Measurements from ENCODE around the gene SMAD6.
A peak's percentile ranks its signal among the peaks of the same experiment; 100 is the strongest.
"Not testable (repeated sequence)": the region's sequence is repeated elsewhere in the genome, so short reads cannot be mapped to it uniquely, and the experiment has no call there.

Gene SMAD6

GRCh38 chr15:66680502-66680901, 21.5 kb upstream of the SMAD6 start:
- no peak overlapping the region for H3K4me3 ChIP-seq (ENCODE audit: low read depth, low read length)
- no peak for TF ChIP-seq CTCF (IDR thresholded peaks at IDR 0.05; ENCODE audit: insufficient read depth, low read depth, low read length, missing control alignments)
- no peak for DNase-seq (ENCODE audit: low read depth)

GRCh38 chr15:66681395-66681794, 20.6 kb upstream of the SMAD6 start:
- H3K4me3 ChIP-seq (ENCODE audit: low read depth, low read length), result no peak overlapping the region

GRCh38 chr15:66682246-66682645, 19.8 kb upstream of the SMAD6 start:
- TF ChIP-seq CTCF (IDR thresholded peaks at IDR 0.05; ENCODE audit: insufficient read depth, low read depth, low read length, missing control alignments), result no peak
- no peak for DNase-seq (ENCODE audit: low read depth)
- no peak overlapping the region for H3K4me3 ChIP-seq (ENCODE audit: low read depth, low read length)

More at GRCh38 chr15:66681395-66681794, 20.6 kb upstream of the SMAD6 start:
- no peak for DNase-seq (ENCODE audit: low read depth)
- TF ChIP-seq CTCF (IDR thresholded peaks at IDR 0.05; ENCODE audit: insufficient read depth, low read depth, low read length, missing control alignments), result no peak

- H3K4me3 ChIP-seq (ENCODE audit: low read depth, low read length), result no peak overlapping the region
- TF ChIP-seq CTCF (IDR thresholded peaks at IDR 0.05; ENCODE audit: insufficient read depth, low read depth, low read length, missing control alignments), result no peak
- DNase-seq (ENCODE audit: low read depth), result peak; percentile 24
Observed at GRCh38 chr15:66682865-66683264, 19.2 kb upstream of the SMAD6 start.

- DNase-seq (ENCODE audit: low read depth), result no peak
- no peak overlapping the region for H3K4me3 ChIP-seq (ENCODE audit: low read depth, low read length)
- no peak for TF ChIP-seq CTCF (IDR thresholded peaks at IDR 0.05; ENCODE audit: insufficient read depth, low read depth, low read length, missing control alignments)
Observed at GRCh38 chr15:66684136-66684681, 17.8 kb upstream of the SMAD6 start.

GRCh38 chr15:66685638-66686150, 16.3 kb upstream of the SMAD6 start:
- TF ChIP-seq CTCF (IDR thresholded peaks at IDR 0.05; ENCODE audit: insufficient read depth, low read depth, low read length, missing control alignments), result no peak
- H3K4me3 ChIP-seq (ENCODE audit: low read depth, low read length), result no peak overlapping the region
- no peak for DNase-seq (ENCODE audit: low read depth)

- DNase-seq (ENCODE audit: low read depth); H3K4me3 ChIP-seq (ENCODE audit: low read depth, low read length): not testable (repeated sequence)
Observed at GRCh38 chr15:66690912-66691311, 11.1 kb upstream of the SMAD6 start.

Data from GM12865 (cell line).